ENCODE data around the gene ARMH1.
"Not testable (repeated sequence)": the region's sequence is repeated elsewhere in the genome, so short reads cannot be mapped to it uniquely, and the experiment has no call there.

Gene ARMH1

DNA sequence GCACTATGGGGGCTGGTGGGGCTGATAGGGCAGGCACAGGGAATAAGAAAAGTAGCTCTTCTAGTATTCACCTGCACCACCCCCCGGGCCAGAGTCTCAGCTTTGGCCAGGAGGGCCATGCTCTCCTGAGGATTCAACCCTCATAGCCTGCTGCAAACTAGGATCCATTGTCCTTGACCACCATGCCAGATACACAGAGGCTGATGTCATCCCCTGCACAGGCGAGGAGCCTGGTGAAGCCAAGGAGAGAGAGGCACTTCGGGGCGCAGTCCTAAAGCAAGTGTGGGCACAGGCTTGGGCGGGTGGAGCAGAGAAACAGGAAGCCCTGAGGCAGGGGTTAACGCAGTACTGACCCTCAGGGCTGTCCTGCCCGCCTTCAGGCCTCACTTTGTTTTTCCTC lies 29.7 kb upstream of the ARMH1 start:
- DNase-seq (ENCODE audit: low read depth in 2 of 2): no peak

DNA sequence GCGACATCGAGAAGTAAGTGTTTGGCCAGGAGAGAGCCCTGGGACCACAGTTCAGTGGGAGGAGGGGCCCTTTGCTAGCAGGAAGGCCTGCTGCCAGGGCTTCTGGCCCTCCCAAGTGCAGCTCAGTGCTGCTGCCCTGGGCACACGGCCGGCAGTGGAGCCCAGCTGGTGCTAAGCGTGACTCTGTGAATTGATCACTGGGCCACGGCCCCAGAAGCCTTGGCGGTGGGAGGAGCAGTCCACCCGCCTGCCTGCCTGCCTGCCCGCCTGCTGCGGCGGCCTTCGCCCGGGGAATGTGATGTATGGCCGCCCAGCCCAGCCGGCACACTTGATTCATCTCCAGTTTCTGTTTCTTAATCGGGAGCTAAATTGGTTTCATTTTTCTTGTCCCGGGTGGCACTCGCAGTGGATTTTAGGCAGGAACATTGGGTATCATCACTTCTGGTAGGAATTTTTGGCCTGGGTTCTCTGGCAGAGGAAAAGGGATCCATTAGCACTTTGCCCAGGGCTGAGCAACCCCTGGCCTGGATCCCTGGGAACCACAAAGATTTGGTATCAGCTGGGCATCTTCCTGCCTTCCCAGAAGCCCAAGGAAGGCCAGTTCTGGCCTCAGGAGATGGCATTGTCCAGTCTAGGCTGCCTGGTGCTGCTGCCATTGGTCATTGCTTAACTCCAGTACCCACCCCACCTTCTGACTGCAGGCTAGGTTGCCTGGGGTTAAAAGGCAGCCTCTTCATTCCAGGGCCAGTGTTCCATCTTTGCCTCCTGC lies 28.9 kb upstream of the ARMH1 start:
- DNase-seq (ENCODE audit: low read depth in 2 of 2): no peak

DNA sequence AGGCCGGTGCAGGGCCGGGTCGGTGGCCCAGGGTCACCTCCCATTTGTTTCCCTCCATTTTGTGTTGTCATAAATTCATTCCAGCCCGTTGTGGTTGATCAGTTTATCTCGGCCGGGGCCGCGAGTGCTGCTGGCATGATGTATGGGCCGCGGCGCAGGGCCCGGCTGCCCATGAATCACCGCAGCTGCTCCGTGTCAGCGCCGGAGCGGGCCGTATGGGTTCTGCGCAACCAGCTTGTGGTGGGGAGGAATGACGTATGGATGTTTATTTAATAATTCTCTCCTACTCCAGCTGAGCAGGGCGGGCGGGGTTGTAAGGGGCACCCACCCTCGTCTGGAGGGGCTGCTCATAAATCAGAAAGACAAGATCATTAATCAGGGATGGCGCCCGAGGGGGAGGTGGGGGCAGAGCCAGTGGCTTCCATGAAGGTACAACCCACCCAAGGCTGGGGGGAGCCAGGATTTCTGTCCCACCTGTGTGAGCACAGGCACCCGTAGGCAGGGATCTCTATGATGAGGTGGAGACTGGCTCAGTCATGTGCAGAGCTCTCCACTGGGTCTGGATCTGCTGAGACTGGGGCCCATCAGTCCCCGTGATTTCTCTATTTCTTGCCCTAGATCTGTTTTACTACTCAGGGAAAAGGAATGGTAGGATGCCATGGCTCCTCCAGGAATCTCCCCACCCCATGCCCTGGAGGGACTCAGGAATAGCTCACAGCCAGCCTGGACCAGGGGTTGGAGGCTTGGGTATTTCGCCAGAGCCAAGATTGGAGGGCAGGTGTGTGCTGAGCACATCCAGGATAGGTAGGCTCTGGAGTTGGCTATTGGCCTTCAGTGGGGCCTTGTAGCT lies 28.0 kb upstream of the ARMH1 start:
- DNase-seq (ENCODE audit: low read depth in 2 of 2): no peak

DNA sequence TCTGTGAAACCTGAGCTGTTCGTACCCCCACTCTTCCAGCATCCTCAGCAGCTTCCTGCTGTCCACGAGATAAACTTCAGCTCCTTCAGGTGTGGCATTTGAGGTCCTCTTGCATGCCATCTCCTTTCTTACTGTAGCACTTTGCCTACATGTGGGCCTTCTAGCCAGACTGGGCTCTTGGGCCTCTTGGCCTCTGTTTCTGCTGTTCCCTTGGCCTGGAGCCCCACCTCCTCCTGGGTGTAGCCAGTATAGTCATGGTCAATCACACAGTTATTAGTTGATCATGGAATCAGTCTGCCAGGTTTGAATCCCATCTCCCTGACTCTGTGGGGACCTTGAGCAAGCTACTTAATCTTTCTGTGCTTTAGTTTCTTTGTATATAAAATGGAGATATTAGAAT lies 26.6 kb upstream of the ARMH1 start:
- DNase-seq (ENCODE audit: low read depth in 2 of 2): no peak

DNA sequence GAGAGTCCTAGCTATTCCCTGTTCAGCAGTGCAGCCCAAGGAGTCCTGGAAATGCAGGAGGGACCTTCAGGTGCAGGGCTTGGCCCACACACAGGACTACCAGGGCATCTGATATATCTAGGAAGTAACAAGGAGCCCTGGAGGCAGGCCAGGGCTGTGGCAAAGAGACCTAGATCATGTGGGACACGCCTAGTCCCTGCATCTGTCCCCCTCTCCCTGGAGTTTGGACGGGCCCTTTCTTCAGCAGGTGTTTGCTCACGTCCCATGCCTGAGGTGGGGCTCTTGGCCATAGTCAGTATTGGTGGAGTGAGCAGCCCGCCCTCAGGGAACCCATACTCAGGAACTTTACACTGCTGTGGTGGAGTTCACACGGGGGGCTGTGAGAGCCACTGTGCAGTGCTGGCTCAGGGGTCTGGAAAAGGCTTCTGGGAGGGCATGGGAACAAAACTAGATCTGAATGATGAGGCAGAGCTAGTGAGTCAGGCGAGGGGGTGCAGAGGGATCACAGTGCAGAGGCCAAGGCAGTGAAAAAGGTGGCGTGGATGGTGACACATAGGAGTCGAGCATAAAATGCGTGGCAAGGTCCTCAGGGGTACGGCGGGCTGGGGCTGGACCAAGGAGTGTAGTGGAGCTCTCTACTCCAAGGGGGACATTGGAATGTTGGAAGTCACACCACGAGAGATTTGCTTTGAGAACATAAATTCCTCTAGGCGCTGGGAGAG lies 25.8 kb upstream of the ARMH1 start:
- no peak for DNase-seq (ENCODE audit: low read depth in 2 of 2)

DNA sequence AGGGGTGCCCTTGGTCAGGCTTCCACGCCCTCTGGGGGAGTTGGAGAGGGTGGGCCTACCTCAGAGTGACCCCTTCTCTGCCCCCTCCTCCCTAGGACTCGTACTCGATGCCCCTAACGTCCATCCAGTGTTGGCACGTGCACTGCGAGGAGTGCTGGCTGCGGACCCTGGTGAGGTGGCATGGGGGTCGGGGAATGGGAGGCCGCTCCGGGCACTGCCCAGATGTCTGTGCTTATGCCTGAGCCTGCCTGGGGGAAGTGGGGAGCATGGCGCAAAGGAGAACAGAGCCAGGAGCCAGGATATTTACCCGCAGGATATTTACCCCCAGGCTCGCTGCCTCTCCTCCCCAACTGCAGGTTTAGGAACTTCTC lies 24.7 kb upstream of the ARMH1 start:
- no peak for DNase-seq (ENCODE audit: low read depth in 2 of 2)

DNA sequence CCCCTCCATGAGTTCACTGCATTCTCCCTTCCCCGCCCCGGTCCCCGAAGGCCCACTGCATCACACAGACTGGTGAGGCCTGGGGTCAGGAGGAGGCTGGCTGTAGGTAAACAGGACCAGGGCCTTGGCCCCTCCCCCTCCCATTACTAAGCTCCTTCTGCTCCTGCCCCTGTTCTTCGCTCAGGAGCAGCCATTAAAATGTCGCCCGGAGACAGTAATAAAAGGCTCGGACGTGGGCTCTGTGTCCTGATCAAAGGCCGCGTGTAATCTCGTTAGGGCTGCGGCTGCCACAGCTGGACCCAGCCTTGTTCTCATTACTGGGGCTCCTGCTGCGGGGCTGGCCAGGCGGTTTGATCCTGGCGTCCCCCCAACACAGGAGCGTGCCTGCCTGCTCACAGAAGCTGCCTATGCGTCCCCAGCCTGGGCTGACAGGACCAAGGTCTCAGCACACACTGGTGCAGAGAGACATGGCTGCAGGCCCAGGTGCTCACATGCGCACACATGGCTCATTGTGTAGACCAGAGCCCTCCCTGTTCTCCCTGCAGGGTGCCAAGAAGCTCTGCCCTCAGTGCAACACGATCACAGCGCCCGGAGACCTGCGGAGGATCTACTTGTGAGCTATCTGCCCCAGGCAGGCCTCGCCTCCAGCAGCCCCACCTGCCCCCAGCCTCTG lies 24.2 kb upstream of the ARMH1 start:
- no peak for DNase-seq (ENCODE audit: low read depth in 2 of 2)

DNA sequence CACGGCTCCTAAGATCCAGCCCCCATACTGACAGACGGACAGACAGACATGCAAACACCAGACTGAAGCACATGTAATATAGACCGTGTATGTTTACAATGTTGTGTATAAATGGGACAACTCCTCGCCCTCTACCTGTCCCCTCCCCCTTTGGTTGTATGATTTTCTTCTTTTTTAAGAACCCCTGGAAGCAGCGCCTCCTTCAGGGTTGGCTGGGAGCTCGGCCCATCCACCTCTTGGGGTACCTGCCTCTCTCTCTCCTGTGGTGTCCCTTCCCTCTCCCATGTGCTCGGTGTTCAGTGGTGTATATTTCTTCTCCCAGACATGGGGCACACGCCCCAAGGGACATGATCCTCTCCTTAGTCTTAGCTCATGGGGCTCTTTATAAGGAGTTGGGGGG lies 23.4 kb upstream of the ARMH1 start:
- DNase-seq (ENCODE audit: low read depth in 2 of 2): no peak

DNA sequence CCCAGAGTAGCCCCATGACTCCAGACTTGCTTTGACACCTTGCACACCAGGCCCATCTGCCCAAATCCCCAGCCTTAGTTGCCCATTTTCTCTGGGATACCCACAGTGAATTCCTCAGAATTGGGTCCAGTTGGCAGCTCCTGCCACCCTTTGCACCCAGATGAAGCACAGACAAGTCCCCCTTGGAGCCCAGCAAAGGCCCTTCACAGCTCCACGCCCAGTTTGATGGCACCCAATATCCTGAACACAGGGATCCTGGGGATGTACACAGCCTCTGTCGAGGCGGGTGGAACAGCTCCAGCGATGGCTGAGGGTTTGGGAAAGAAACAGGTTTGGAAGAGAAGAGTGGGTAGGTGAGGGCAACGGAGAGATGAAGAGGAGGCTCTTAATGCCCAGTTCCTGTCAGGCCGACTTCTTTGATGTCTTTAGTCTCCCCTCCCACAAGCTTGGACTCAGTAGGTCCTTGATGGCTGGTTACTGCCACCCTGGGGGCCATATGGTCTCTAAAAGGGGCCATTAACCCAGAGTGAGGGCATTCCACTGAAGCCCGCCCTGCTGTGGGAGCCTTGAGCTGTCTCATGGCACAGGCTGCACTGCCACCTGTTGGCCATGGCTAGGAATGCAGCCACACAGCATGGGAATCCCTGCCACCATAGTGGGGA lies 21.9 kb upstream of the ARMH1 start:
- peak; percentile 46 to 63 for DNase-seq (ENCODE audit: low read depth in 2 of 2)

DNA sequence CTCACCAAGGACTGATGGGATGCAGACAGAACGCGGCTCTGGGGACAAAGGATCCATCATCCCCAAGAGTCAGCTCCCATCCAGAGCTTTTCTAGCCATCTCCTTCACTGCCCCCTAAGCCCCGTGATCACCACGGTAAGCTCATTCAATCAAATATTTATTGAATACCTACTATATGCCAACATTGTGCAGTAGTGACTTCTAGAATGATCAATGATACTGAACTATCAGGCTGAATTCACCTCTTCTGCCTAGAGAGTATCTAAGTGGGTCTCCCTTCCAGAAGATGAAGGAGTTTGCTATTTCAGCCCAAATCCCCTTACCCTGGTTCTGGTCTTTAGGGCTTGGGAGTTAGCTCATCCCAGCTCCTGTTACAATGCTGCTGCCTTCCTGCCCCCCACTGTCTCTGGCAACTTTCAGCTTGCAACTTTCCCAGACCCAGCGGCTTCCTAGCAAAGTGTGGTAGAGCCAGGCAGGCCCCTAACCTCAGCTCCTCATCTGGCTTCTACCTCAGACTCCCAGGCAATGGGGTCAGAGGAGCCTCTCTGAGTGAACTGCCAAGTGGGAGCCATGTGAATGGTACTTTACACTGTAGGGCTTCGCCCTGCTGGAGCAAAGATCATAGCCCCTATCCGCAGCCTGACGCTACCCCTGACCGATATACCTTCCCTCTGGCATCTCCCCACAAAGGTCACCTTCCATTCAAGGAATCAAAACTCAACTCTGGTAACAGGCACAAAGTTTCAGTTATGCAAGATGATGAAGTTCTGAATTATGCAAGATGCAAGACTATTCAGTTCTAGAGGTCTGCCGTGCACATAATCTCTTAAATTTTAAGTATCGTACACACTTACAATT lies 21.2 kb upstream of the ARMH1 start:
- DNase-seq (ENCODE audit: low read depth in 2 of 2): no peak

DNA sequence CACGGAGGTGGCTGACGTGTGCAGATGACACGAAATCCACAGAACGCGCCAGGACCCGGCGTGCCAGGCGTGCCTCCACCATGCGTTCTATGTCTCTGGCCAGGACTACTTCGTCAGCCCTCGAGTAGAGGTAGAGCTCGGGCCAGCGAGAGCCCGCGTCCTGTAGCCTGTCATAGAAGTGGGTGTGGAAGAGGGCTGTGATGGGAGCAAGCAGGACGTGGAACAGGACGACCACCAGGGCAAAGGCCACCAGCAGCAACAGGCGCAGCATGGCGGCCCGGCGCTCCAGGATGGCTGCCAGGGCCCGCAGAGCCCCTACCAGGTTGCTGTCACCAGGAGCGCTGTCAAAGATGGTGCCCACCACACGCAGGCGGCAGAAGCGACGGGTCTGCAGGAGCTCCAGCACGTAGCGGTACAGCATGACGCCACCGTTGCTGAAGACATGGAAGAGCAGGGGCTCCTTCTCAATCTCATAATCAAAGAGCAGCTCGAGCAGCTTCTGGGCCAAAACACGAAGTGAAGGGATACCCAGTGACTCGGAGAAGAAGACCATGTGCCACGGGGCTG lies 19.8 kb upstream of the ARMH1 start:
- DNase-seq (ENCODE audit: low read depth in 2 of 2): no peak

DNA sequence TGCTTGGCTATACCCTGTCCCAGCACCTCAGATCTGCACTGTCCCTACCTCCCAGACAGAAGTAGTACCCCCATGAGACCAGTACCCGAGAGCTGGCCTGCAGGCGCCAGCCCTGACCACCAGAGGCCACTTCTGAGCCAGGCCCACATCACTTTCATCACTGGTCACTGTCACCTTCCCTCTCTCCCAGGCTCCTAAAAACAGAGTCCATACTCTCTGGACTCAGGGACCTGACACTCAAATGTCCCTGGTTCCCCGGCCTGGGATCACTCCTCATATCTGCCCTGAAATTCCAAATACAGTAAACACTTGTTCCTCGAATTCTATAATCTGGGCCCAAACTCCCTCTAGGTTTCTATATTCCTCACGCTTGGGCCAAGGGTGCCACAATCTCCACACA lies 18.9 kb upstream of the ARMH1 start:
- no peak for DNase-seq (ENCODE audit: low read depth in 2 of 2)

DNA sequence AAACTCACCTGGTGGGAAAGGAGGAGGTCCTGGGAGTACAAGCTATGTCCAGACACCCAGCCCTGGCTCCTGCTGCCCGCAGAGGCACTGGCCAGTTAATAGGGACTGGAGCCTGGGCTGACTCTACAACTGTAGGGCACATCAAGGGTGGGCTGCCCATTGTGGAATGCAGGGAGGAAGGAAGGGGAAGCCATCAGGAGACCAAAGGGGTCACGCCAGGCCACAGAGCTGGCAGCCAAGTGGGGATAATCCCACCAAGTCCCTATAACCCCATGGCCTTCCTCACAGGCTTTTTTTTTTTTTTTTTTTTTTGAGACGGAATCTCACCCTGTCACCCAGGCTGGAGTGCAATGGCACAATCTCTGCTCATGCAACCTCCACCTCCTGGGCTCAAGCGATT lies 14.9 kb upstream of the ARMH1 start:
- no peak for DNase-seq (ENCODE audit: low read depth in 2 of 2)

DNA sequence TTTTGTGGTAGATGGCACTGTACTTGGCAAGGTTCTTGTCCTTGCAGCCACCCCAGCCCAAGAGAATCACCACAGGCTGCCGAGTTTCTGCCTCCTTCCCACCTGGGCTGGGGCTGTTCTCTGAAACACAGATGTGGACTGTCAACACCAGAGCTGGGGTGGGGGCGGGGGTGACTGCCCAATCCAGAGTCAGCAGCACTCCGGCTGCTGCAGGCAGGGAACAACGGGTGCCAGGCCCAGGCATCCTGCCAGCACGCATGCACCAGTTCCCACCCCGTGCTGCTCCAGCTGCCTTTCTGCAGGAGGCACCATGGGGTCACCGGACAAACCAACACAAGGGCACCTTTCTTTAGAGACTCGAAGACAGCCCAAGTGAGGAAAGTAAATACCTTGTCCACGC lies 14.3 kb upstream of the ARMH1 start:
- no peak for DNase-seq (ENCODE audit: low read depth in 2 of 2)

DNA sequence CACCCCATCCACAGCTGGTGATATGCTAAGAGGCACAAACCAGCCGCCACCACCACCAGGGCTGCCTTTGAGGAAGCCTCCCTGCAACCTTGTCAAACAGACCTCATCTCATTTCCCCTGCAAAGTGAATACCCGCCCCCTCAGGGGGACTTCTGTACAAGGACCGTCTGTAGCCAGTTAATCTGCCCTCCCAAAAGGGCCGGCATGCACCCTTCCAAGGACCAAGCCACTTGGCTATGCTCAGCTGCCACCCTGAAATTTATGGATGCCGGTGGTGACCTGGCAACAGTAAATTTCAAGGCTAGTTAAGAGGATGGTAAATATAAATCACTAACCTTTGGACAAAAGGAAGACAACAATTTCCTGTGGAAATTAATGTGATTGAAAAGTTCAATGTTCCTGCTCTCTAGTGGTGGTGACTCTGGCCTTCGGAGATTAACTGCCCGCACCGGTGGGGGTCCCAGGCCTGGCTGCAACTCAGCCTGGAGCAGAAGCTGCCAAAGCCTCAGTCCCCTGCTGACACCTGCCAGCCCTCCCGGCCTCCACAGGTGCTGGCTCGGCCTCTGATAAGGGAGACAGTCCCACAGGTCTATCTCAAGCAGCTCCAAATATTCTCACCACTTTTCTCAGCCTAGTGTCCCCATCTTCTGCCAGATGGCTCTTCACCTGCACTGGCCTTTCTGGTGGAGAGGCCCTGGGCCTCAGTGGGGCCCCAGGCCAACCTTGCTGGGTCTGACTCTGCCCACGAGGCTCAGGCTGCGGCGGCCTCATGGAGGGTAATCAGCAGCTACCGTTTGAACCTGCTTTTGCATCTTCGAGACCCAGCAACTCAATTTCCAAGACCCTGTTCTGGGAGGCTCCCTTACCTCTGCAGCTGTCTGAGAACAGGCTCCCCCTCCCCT lies 12.5 kb upstream of the ARMH1 start:
- DNase-seq (ENCODE audit: low read depth in 2 of 2): no peak

DNA sequence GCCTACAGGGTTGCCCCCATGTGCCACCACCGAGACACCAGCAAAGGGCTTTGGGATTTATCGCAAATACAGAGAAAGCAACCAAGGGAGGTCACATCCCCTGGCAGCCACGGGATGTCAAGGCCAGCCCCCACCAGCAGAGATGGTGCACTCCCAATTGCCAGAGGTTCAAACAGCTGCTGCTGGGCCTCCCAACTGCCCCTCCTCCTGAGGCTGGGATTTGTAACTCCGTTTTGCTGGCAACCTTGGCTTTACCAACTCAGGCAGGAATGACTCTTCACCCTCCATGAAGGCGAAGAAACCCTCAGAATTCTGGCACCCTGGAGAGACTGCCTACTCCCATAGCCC lies 11.9 kb upstream of the ARMH1 start:
- no peak for DNase-seq (ENCODE audit: low read depth in 2 of 2)

DNA sequence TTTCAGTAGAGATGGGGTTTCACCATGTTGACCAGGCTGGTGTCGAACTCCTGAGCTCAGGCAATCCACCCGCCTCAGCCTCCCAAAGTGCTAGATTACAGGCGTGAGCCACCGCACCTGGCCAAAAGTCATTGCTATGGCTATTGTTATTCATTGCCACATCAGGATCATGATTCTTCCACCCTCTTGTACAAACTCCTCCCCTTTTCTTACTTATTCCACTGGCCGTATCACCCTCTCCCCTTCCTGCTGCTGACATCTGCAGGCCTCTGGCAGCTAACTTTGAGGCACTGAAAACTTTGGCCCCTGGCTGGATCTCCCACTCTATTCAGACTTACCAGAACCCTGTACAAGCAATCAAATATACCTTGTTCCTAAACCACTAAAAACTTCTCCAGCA lies 11.1 kb upstream of the ARMH1 start:
- no peak for DNase-seq (ENCODE audit: low read depth in 2 of 2)

DNA sequence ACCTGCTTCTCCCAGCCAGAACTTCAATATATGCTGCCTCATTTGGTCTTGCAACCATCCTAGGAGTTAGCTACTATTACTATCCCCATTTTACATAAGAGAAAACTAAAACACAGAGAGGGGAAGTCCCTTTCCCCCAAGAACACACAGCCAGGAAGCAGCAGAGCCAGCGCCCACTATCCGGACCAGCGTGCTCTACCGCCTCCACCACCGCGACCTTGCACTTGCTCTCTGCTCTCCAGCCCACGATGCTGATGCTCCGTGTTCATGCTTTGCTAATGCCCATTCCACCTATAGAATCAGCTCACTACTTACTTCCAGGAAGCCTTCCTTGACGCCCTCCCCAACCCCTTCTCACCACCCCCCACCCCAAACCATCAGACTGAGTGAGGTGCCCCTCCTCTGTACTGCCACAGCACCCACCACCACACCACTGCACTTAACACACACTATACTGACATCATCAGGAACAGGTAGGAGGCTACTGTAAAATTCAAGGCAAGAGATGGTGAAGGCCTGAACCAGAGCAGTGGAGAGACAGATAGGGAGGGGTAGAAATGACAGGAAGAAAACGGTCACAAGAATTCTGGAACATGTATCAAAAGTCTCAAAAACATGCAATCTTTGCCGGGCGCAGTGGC lies 9.7 kb upstream of the ARMH1 start:
- DNase-seq (ENCODE audit: low read depth in 2 of 2): peak in 1 of 2 donors; percentile 20

DNA sequence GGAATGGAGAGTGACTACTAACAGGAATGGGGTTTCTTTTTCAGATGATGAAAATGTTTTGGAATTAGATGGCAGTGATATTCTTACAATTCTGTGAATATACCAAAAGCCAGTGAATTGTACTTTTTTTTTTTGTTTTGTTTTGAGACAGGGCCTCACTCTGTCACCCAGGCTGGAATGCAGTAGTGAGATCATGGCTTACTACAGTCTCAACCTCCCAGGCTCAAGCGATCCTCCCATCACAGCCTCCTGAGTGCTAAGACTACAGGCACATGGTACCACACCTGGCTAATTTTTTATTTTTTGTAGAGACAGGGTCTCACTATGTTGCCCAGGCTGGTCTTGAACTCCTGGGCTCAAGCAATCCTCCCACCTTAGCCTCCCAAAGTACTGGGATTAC lies 7.8 kb upstream of the ARMH1 start:
- DNase-seq (ENCODE audit: low read depth in 2 of 2): not testable (repeated sequence)
